Lower lobe of right lung (tissue), 2 donors: ENCODE results near the gene NKX1-2. TPM values are rescaled to one million over a fixed set of nuclear protein-coding genes. Genes with fewer than 3 reads are reported as not detected.

Source experiments
- ATAC-seq, 2 donors: fragments of 200-7000 bp; cut with Tn5 transposase; one replicate each; pipeline ENCODE4 v1.9.1; 2020 to 2022; ENCODE audit warnings: mild to moderate bottlenecking in 2 of 2, moderate library complexity in 2 of 2
- DNase-seq: peaks from one replicate; pipeline ENCODE4 v3.0.0-alpha.2; 2020
- H3K27ac ChIP-seq: fragments of 200-600 bp; one replicate; pipeline ENCODE4 v1.8.0; 2022
- H3K27me3 ChIP-seq: fragments of 200-600 bp; one replicate; pipeline ENCODE4 v1.8.0; 2022; ENCODE audit warnings: low read depth
- H3K36me3 ChIP-seq: fragments of 200-600 bp; one replicate; pipeline ENCODE4 v1.8.0; 2022; ENCODE audit warnings: mild to moderate bottlenecking
- H3K4me1 ChIP-seq: fragments of 200-600 bp; one replicate; pipeline ENCODE4 v1.8.0; 2022
- H3K4me3 ChIP-seq: fragments of 200-600 bp; one replicate; pipeline ENCODE4 v1.8.0; 2022; ENCODE audit warnings: mild to moderate bottlenecking
- H3K9me3 ChIP-seq: fragments of 200-600 bp; one replicate; pipeline ENCODE4 v1.8.0; 2022
- intact Hi-C: fragments of 100-400 bp; cut with DNase I; formaldehyde crosslinking; loops from one replicate; pipeline ENCODE4 v1.11.0; 2022
- total RNA-seq: library from RNA; stranded (reverse); fragmentation: NEBNext Ultra II Directional; extraction: Animal tissue kit (Norgen Biotek cat#: 25700); gene quantifications from one replicate; pipeline ENCODE4 v1.2.1, GENCODE V29; 2021
- TF ChIP-seq, protein P1 (sequence below): fragments of 200-600 bp; IDR thresholded peaks from one replicate; pipeline ENCODE4 v1.8.0; 2022; ENCODE audit warnings: antibody characterized with exemption, mild to moderate bottlenecking
- donor health status: DM: no; HTN: yes; CAD: no; lungs with severe emphysema.

The NKX1-2 gene
- total RNA-seq, 1 donor from 2014 or later, result not detected

DNA sequence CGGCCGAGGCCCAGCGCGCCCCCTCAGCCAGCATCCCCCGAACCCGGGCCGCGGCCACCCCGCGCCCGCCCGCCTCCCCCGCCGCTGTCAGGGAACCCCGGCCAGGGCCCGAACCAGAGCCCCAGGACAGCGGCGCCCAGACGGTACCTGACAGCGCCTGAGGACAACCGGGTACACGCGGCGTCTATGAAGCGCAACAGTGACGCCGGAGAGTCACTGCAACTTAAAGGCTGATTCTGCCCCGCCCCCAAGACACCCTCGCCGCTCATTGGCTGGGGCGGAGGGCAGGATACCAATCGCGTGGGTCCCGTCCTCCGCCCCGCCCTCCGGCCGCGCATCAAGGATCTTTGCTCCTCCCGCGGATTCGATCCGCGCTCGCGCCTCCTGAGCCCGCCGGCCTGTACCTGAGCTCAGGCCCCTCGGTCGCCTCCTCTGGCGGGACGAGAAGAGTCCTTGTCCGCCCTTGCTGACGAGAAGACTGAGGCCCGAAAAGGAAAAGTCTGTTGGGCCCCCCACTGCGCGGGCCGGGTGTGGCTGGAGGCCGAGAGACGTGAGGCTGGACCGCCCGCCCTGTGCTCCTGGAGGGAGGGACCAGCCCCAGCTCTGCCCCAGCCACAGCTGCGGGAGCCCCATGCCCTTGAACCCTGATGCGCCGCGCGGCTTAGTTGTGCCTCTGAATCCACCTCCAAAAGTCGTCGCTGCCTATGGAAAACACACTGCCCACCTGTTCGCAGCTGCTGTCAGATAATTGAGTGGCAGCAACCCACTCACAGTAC lies 30.9 kb downstream of the NKX1-2 start, which contains the start of gene OAT:
TSS of gene OAT (minus strand) at position 198 of the 776 bp plus-strand sequence. CDS start 6,752 bp downstream, outside the sequence.
- Histone ChIP-seq H3K9me3 (no peaks in the 10 kb centered on the region), H3K36me3 (no peaks in the 10 kb centered on the region), H3K4me3 (peak within 1 kb of the TSS; percentile 90), H3K27me3 (peaks cover 4% of the 10 kb centered on the region), H3K4me1 (peaks cover 43% of the 10 kb centered on the region), H3K27ac (peak within 1 kb of the TSS; percentile 92)
- intact Hi-C loops, result no loop called here
- TF ChIP-seq, protein P1, sequence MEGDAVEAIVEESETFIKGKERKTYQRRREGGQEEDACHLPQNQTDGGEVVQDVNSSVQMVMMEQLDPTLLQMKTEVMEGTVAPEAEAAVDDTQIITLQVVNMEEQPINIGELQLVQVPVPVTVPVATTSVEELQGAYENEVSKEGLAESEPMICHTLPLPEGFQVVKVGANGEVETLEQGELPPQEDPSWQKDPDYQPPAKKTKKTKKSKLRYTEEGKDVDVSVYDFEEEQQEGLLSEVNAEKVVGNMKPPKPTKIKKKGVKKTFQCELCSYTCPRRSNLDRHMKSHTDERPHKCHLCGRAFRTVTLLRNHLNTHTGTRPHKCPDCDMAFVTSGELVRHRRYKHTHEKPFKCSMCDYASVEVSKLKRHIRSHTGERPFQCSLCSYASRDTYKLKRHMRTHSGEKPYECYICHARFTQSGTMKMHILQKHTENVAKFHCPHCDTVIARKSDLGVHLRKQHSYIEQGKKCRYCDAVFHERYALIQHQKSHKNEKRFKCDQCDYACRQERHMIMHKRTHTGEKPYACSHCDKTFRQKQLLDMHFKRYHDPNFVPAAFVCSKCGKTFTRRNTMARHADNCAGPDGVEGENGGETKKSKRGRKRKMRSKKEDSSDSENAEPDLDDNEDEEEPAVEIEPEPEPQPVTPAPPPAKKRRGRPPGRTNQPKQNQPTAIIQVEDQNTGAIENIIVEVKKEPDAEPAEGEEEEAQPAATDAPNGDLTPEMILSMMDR, result no peak
- DNase-seq (peak; percentile 98), ATAC-seq (peak; percentile 98)

DNA sequence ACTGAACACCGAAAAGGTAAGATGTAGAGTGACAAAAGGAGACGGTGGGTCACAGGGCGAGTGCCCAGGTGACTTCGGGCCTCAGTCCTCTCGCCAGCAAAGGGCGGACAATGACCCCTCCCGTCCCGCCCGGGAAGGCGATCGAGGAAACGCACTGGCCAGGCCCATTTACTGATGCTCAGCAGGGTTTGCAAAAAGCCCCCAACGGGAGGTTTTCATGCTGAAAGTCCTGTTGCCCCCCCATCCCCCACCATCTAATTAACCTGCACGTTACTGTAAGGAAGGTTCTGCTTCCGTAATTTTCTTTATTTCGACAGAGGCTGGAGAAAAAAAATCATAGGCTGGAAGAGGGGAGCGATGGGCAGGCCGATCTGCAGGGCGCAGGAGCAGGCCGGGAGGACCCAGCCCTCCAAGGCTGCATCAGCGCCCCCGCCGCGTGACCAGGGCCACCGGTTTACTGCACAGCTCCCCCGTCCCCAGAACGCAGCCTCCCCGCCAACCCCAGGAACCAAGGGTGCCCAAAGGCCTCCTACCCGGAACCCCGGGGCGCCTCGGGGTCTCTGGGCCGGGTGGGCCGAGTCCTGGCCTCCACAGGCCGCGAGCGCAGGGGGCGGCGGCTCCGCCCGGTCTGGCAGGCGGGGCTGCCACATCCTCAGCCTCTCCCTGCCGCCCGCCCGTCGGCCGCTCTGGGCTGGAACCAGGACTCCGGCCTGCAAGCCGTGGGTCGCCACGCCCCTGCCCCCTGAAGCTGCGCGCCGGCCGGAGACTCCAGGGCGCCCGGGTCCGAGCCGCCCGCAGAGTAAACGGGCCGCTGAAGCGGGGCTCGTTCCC lies 31.7 kb downstream of the NKX1-2 start:
- peaks cover 4% of the 10 kb centered on the region for H3K27me3 ChIP-seq
- ATAC-seq (peak; percentile 67 to 75), DNase-seq (peak; percentile 71)
- no peaks in the 10 kb centered on the region for H3K9me3 ChIP-seq
- intact Hi-C loops, result no loop called here
- H3K27ac ChIP-seq, result peak overlapping the region; percentile 92
- H3K4me3 ChIP-seq, result peak overlapping the region; percentile 90
- TF ChIP-seq, protein P1, result no peak
- peaks cover 48% of the 10 kb centered on the region for H3K4me1 ChIP-seq
- H3K36me3 ChIP-seq, result no peaks in the 10 kb centered on the region

DNA sequence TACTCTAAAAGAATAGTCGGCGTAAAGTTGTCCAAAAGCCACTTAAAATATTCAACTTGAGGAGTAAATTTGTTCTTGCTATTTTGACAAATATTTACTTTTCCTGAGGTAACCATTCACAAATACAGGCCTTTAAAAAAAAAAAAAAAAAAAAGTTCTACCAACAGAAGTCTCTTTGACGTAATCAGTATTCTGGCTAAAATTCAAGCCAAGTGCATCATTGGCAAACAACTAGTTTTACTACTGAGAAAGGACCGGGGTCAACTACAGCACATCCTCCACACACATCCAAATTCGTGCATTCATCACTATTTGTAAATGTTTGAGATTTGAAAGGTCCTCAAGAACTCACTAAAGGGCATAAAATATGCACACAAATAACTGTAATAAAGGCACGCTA lies 33.1 kb downstream of the NKX1-2 start:
- ATAC-seq (peak in 1 of 2 donors; percentile 39), DNase-seq (no peak)
- Histone ChIP-seq H3K27me3 (peaks cover 4% of the 10 kb centered on the region), H3K4me3 (no peak overlapping the region), H3K36me3 (no peaks in the 10 kb centered on the region), H3K4me1 (peaks cover 48% of the 10 kb centered on the region), H3K9me3 (no peaks in the 10 kb centered on the region), H3K27ac (peak overlapping the region; percentile 25)
- intact Hi-C loops, result no loop called here
- TF ChIP-seq, protein P1, result no peak

DNA sequence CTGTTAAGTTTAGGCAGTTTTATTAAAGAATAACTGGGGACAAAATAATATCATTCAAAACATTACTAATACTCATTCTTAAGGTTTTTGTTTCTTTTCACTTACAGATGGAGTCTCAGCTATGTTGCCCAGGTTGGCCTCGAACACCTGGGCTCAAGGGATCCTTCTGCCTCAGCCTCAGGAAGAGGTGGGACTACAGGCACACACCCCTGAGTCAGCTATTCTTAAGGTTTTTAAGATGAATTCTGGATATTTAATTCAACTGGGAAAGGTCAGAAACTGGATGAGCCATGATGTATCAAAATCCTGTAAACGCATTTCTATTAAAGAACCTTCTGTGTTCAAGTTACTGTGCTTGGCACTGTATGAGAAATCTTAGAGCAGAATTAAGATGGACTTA lies 34.6 kb downstream of the NKX1-2 start:
- Histone ChIP-seq H3K9me3 (no peaks in the 10 kb centered on the region), H3K27me3 (no peaks in the 10 kb centered on the region), H3K4me1 (peaks cover 48% of the 10 kb centered on the region), H3K27ac (no peak overlapping the region), H3K36me3 (peaks cover 10% of the 10 kb centered on the region), H3K4me3 (no peak overlapping the region)
- DNase-seq (no peak), ATAC-seq (no peak)
- TF ChIP-seq, protein P1, result no peak
- intact Hi-C loops, result no loop called here

DNA sequence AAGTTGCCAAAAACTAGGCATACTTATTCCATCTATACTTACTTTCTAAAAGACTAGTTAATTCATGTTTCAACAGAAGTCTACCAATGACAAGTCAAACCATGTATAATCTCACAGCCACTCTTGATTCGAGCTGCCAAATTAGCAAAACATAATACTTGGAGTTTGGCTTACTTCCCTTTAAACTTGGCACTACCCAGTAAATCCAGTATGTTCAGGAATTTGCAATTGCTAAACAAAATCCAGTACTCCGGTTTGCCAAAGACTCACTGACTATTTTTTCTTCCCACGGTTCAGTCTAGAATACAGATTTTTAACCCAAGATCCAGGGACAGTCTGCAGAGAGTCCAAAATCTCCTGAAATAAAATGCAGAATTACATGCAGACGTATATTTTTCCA lies 35.8 kb downstream of the NKX1-2 start:
- TF ChIP-seq, protein P1, result no peak
- no peaks in the 10 kb centered on the region for H3K27me3 ChIP-seq
- ATAC-seq, result no peak
- H3K36me3 ChIP-seq, result peaks cover 13% of the 10 kb centered on the region
- H3K4me3 ChIP-seq, result no peak overlapping the region
- H3K27ac ChIP-seq, result no peak overlapping the region
- H3K9me3 ChIP-seq, result no peaks in the 10 kb centered on the region
- DNase-seq, result no peak
- peaks cover 43% of the 10 kb centered on the region for H3K4me1 ChIP-seq
- intact Hi-C loops, result no loop called here
